ENCODE results near the gene ANKRD50.

GRCh38 chr4:124736526-124736925 lies 24.0 kb upstream of the ANKRD50 start:
- TF ChIP-seq POLR2A (IDR thresholded peaks at IDR 0.05) (no peak), CTCF (IDR thresholded peaks at IDR 0.05) (no peak)

All from thyroid gland (tissue), 4 donors.